Stimulated activated CD4-positive, alpha-beta T cell treated with anti-CD3 and anti-CD28 coated beads, Interleukin-12 subunit alpha, Interleukin-12 subunit beta, amount 100 ng/mL, for 48 hours (primary cell): Measurements from ENCODE around the gene B3GALT6.
"Not testable (repeated sequence)": the region's sequence is repeated elsewhere in the genome, so short reads cannot be mapped to it uniquely, and the experiment has no call there.

Experiments used
- DNase-seq, 3 donors: peaks; one replicate each; pipeline ENCODE4 v3.0.0-alpha.2; 2020; ENCODE audit warnings: low read depth in 2 of 3, low spot score in 1 of 3

Gene B3GALT6

GRCh38 chr1:1232208-1232795 lies at the start of gene B3GALT6:
B3GALT6 (plus strand) TSS chr1:1232237; CDS start chr1:1232279, 42 bp downstream.
- no peak for DNase-seq

DNA sequence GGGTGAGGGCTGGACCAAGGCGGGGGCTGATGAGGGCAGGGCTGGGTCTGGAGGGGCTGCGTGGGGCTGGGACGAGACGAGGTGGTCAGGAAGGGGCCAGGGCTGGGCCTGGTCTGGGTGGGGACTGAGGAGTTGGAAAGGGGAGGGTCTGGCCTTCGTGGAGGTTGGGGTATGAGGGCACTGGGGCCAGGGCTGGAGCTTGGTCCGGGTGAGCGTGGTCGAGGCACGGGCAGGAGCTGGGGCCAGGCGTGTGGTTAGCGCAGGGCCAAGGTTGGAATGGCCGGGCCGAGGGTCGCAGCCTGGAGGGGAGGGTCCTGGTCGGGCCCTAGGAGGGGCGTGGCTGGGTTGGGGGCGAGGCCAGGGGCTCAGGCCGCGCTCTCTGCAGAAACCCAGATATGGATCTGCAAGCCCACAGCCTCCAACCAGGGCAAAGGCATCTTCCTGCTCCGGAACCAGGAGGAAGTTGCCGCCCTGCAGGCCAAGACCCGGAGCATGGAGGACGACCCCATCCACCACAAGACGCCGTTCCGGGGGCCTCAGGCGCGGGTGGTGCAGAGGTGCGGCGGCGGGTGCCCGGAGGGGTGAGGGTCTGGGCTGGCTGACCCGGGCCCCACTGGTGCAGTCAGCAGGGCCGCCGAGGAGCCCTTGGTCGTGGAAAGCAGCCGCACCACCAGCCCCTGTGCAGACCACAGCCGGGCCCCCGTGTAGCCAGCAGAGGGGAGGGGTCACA lies 49.4 kb upstream of the B3GALT6 start:
- DNase-seq = no peak

DNA sequence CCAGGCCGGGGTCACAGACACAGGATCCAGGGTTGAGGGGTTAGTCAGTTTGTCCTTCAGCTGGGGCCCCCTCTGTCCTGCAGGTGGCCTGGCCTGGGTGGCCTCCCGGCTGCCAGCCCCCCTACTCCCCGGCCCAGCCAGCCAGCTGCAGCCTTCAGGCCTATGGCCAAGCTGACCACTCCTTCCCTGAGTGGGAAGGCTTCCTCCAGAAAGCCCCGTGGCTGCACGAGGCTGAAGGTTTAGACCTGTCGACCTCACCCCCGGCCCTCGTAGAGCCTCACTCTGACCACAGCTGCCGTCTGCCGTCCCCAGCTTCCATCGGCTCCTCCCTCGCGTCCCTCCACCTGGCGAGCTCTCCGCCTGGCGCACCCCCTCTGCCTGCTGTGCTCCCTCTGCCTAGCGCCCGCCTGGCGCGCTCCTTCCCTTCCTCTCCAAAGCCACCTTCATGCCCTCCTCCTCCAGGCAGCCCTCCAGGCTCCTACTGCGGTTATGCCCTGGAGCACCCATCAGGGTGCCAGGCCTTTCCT lies 48.8 kb upstream of the B3GALT6 start:
- DNase-seq = no peak

GRCh38 chr1:1183833-1184775 lies 47.9 kb upstream of the B3GALT6 start:
- DNase-seq = no peak

DNA sequence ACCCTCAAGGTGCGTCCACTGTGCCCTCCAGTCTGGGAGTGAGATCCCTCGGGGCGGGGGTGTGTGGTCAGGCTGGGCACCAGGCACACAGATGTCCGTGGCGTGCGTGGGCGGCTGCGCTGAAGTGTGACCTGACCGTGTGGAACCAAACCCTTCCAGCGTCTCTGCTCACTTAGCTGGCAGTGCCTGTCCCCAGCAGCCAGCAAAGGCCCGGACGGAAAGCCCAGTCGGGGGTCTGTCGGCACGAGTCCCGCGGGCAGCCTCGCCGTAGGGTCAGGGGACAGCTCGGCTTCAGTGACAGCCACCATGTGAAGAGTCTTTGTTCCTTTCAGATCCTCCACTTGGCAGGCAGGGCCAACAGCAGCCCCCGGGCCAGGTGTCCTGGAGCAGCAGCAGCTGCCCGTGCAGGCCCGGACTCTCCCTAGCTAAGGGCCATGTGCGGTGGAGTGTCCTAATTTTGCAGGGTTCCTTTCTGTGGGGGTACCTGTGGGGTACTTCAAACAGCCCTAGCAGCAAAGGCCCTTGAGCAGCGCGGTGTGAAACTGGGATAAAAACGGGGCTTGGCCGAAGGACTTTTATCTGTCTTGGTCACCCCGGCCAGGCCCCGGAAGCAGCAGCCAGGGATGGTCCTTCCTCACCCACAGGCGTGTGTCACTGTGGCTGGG lies 46.8 kb upstream of the B3GALT6 start:
- DNase-seq = no peak

DNA sequence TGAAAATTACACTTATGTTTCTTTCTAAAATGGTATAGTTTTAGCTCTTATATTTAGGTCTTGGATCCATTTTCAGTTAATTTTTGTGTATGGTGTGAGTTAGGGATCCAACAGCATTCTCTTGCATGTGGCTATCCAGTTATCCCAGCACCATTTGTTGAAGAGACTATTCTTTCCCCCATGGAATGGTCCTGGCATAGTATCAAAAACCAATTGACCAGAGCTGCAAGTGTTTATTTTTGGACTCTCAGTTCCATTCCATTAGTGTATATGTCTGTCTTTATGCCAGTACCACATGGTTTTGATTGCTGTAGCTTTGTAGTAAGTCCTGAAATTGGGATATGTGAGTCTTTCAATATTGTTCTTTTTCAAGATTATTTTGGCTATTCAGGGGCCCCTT lies 44.1 kb upstream of the B3GALT6 start:
- DNase-seq = no peak

DNA sequence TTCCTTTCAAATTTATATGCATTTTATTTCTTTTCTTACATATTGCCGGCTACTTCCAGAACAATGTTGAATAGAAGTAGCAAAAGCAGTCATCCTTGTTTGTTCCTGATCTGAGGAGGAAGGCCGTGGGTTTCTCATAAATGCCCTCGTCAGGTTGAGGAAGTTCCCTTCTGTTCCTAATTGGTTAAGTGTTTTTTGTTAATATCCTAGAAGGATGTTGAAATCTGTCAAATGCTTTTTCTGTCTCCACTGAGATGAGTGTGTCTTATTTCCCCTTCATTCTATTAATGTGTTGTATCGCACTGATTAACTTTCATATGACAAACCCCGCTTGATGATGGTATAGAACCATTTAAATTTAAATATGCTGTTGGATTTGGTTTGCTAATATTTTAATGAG lies 42.9 kb upstream of the B3GALT6 start:
- no peak for DNase-seq

GRCh38 chr1:1191734-1192133 lies 40.3 kb upstream of the B3GALT6 start:
- DNase-seq = no peak

GRCh38 chr1:1194723-1195122 lies 37.3 kb upstream of the B3GALT6 start:
- no peak for DNase-seq

DNA sequence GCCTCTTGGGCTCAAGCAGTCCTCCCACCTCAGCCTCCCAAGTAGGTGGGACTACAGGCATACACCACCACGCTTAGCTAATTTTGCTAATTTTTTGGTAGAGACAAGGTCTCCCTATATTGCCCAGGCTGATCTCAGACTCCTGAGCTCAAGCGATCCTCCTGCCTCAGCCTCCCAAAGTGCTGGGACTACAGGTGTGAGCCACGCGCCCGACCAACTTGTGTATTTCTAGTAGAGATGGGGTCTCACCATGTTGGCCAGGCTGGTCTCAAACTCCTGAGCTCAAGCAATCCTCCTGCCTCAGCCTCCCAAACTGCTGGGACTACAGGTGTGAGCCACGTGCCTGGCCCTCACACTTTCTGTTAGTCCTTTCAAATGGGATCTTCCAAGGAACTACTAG lies 36.3 kb upstream of the B3GALT6 start:
- DNase-seq = not testable (repeated sequence)

DNA sequence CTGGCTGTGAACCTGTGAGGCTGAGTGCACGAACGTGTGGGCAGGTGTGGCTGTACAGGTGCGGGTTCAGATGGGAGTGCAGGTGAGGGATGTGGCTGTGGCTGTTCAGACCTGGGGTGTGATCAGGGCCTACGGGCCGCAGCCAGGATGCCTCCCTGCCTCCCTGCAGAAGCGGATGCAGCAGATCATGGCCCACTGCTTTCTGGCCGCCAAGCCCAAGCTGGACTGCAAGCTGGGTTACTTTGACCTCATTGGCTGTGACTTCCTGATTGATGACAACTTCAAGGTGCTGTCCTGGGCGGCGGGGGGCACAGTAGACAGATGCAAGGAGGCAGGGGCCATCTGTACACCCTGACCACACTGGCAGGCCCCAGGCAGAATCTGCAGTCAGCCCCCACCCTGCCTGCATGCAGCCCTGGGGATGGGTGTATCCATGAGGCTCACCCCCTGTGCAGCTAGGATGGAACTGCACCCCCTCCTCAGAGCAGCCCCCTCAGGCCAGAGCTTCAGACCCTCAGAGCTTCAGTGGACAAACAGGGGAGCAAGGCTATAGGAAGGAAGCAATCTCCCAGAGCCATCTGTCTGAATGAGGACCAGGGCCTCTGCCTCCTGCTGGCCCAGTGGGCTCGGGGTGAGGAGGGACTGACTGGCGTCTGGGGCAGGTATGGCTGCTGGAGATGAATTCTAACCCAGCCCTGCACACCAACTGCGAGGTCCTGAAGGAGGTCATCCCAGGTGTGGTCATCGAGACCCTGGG lies 35.4 kb upstream of the B3GALT6 start:
- no peak for DNase-seq

DNA sequence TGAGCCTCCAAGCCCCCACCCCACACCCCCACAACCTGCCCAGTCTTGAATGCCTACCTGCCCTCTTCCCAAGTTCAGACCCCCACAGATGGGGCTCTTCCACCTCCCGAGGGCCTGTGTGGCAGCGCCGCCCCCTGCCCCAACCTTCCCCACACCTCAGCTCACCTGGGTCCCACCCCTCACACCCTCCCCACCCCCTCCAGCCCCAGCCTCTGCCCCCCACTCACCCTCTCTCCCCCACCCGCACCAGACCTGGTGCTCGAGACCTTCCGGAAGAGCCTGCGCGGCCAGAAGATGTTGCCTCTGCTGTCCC lies 34.9 kb upstream of the B3GALT6 start:
- no peak for DNase-seq

DNA sequence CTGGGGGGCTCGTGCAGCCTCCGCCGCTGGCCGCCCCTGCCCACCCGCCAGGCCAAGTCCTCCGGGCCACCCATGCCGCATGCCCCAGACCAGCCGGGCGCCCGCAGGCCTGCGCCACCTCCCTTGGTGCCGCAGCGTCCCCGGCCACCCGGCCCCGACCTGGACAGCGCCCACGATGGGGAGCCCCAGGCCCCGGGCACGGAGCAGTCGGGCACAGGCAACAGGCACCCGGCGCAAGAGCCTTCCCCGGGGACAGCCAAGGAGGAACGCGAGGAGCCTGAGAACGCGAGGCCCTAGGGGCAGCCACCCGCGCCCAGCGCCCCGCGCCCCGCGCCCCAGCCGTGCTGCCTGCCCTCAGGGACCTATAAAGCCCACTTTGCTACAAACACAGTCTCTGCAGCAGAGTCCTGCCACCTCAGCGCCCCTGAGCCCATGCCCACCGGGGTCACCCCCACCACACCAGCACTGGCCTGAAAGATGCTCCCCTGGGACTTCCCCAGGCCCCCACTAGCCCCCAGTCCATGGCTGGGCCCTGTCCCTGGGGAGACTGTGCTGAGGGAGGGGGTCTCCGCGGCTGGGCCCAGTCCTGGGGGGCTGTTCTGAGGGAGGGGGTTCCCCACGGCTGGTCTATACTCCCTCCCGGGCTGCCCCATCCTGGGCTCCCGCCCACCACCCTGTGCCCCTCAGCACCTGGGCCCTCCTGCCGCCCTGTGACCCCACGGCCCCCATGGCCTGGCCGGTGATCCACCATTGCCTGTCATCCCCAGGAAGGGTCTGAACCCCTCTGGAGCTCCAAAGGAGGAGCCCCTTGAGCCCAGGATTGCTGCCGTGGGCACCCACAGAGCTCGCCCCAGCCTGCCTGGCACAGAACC lies 34.2 kb upstream of the B3GALT6 start:
- DNase-seq = no peak

DNA sequence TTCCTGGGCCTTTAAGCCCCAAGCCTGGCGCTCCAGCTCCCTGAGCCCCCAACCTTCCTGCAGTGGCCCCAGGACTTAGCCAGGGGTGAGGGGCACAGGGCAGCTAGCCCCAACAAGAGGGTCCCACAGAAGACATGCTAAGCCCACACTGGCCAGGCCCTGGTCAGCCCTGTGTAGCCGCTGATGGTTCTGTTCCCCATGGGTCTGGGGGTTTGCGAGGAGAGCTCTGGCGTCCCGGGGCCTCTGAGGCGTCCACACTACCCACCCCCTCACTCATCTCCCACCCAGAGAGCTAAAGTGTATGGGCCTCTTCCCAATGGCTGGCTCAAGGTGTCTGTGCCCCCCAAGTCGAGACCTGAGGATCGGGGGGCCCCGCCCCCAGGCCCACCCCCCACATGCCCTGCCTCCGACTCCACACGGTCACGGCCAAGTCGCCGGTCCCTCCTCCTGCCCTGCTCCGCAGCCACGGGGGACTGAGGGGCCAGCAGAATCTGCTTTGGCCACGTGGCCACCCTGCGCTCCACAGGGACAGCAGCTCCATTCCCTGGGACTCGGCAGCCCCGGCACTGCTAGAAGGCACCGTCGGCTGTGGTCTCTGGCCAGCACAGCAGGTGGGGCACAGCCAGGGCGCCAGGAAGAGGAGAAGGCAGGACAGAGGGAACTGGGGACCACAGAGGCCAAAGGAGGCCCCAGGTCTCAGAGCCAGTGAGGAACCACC lies 33.5 kb upstream of the B3GALT6 start:
- no peak for DNase-seq

GRCh38 chr1:1199141-1199960 lies 32.7 kb upstream of the B3GALT6 start:
- DNase-seq = no peak

GRCh38 chr1:1199961-1200875 lies 31.8 kb upstream of the B3GALT6 start:
- DNase-seq = no peak
